GM10248 (cell line): ENCODE results near the gene FST.

Experiments
- CTCF ChIA-PET: fragments of 300-600 bp; sonication (Branson Sonifier 250); formaldehyde crosslinking; extraction: SDS; loops from one replicate; lab custom pipeline; 2021; ENCODE audit warnings: antibody characterized with exemption; lab: Yijun Ruan, JAX
- POLR2A ChIA-PET: fragments of 350-650 bp; sonication (Branson Sonifier 250); formaldehyde crosslinking; extraction: SDS; loops from one replicate; lab custom pipeline; 2020; ENCODE audit warnings: antibody characterized with exemption; lab: Yijun Ruan, JAX
- DNase-seq: peaks from one replicate; pipeline ENCODE4 v3.0.0; 2012; ENCODE audit errors: extremely low spot score
- CTCF ChIP-seq: IDR thresholded peaks from 2 replicates; pipeline ENCODE4 v1.5.1; 2012; ENCODE audit warnings: mild to moderate bottlenecking, low read depth; ENCODE audit errors: extremely low read depth, missing control alignments, control extremely low read depth

The FST gene

GRCh38 chr5:53472720-53473510 is 7.5 kb upstream of the FST start:
- no peak for DNase-seq
- CTCF ChIA-PET: interaction anchor here (1.6 kb wide), 1 partner anchor 10 kb away, joined by 5 read pairs; no protein-coding TSS in a partner anchor
- POLR2A ChIA-PET: no interaction called here
- no peak for TF ChIP-seq CTCF

DNA sequence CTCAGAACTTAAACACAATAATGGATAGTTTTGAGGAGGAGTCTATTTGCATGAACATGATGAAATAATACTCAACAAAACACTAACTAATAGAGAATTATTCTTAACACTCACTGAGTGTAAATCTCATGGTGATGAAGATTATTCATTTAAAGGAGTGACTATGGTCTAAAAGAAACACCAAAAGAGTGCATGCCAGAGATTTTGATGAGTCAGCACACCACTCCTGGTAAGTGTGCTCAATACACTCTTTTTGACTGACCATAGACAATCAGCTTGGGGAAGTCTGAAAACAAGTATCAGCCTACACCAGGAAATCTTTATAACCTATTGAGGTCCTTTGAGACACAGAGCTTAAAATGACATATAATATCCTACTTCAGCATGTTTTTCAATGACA is 6.8 kb upstream of the FST start:
- CTCF ChIA-PET: interaction anchor here (0.9 kb wide), 1 partner anchor 755 kb away, joined by 3 read pairs; no protein-coding TSS in a partner anchor
- POLR2A ChIA-PET: no interaction called here
- no peak for DNase-seq
- no peak for TF ChIP-seq CTCF

GRCh38 chr5:53475320-53475719 is 5.1 kb upstream of the FST start:
- no peak for TF ChIP-seq CTCF
- DNase-seq: no peak
- POLR2A ChIA-PET: no interaction called here
- CTCF ChIA-PET: interaction anchor here (1.4 to 1.5 kb wide), 2 partner anchors 21 to 755 kb away, joined by 3 read pairs; no protein-coding TSS in a partner anchor

DNA sequence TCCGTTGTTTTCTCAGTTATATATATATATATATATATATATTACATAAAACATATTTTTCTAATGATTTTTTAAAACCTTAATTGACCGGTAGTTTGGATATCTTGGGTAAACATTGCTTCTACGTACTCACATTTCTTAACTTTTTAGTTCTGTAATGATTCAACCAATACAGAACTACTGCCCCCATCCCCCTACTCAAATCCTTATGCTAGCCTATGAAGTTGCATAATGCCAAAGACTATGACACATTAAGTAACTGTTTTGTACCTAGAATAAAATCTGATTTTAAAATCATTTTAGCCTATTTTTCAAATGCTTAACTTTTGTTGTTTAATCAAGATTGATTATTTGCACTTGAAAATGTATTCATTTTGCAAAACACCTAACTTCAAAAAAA is 4.4 kb upstream of the FST start:
- no peak for TF ChIP-seq CTCF
- ChIA-PET CTCF (interaction anchor here (1.3 to 2.8 kb wide), 4 partner anchors 10 to 760 kb away, joined by 3 to 24 read pairs (median 14); no protein-coding TSS in a partner anchor), POLR2A (no interaction called here)
- DNase-seq: no peak

GRCh38 chr5:53476531-53477480 is 3.6 kb upstream of the FST start:
- CTCF ChIA-PET: interaction anchor here (1.0 to 2.8 kb wide), 7 partner anchors 10 to 759 kb away, joined by 3 to 24 read pairs (median 3); no protein-coding TSS in a partner anchor
- POLR2A ChIA-PET: no interaction called here
- no peak for TF ChIP-seq CTCF
- DNase-seq: no peak
